Measurements from ENCODE around the gene DAPL1.

The DAPL1 gene

GRCh38 chr2:158795195-158795924, at the start of gene DAPL1:
DAPL1 (plus strand) TSS chr2:158795317; CDS start chr2:158795373, 56 bp downstream.
- DNase-seq, result peak; percentile 62

GRCh38 chr2:158745866-158746382, 49.2 kb upstream of the DAPL1 start:
- DNase-seq, result no peak

GRCh38 chr2:158746488-158746887, 48.6 kb upstream of the DAPL1 start:
- DNase-seq, result no peak

- DNase-seq, result no peak
Measured at GRCh38 chr2:158747281-158747680, 47.8 kb upstream of the DAPL1 start.

GRCh38 chr2:158748926-158749590, 46.1 kb upstream of the DAPL1 start:
- DNase-seq, result no peak

GRCh38 chr2:158750458-158751125, 44.5 kb upstream of the DAPL1 start:
- no peak for DNase-seq

- DNase-seq, result peak; percentile 48
Measured at GRCh38 chr2:158753641-158754611, 41.2 kb upstream of the DAPL1 start.

- no peak for DNase-seq
Measured at GRCh38 chr2:158755310-158756087, 39.6 kb upstream of the DAPL1 start.

GRCh38 chr2:158756331-158756730, 38.8 kb upstream of the DAPL1 start:
- DNase-seq, result no peak

GRCh38 chr2:158756976-158757375, 38.1 kb upstream of the DAPL1 start:
- no peak for DNase-seq

GRCh38 chr2:158760887-158761286, 34.2 kb upstream of the DAPL1 start:
- no peak for DNase-seq

GRCh38 chr2:158761621-158762020, 33.5 kb upstream of the DAPL1 start:
- no peak for DNase-seq

- DNase-seq, result no peak
Measured at GRCh38 chr2:158762336-158762735, 32.8 kb upstream of the DAPL1 start.

GRCh38 chr2:158766524-158766923, 28.6 kb upstream of the DAPL1 start:
- DNase-seq, result no peak

GRCh38 chr2:158772306-158773078, 22.6 kb upstream of the DAPL1 start:
- no peak for DNase-seq

GRCh38 chr2:158773121-158773520, 22.0 kb upstream of the DAPL1 start:
- DNase-seq, result no peak

- DNase-seq, result no peak
Measured at GRCh38 chr2:158774681-158775080, 20.4 kb upstream of the DAPL1 start.

- no peak for DNase-seq
Measured at GRCh38 chr2:158775273-158776027, 19.7 kb upstream of the DAPL1 start.

GRCh38 chr2:158776231-158776630, 18.9 kb upstream of the DAPL1 start:
- DNase-seq, result no peak

- DNase-seq, result no peak
Measured at GRCh38 chr2:158777077-158777476, 18.0 kb upstream of the DAPL1 start.

Data from NCI-H1436 (cell line).